Measurements from ENCODE around the gene KMT5C. TPM values are rescaled to one million over a fixed set of nuclear protein-coding genes. Genes with fewer than 3 reads are reported as not detected.

Gene KMT5C
- total and polyA plus RNA-seq, 10 of the 15 experiments (the other 5 are each of a cell fraction or from before 2014, with no cell fraction given): 0.20 to 15.8 (median 4.3) TPM; not detected in 1

- Histone ChIP-seq H3K4me1 (ENCODE audit: control insufficient read depth, insufficient read depth, low read length) (no peaks in the 10 kb centered on the region), H3K79me2 (ENCODE audit: control insufficient read depth, insufficient read depth, low read length) (no peaks in the 10 kb centered on the region), H3K9ac (ENCODE audit: control insufficient read depth, insufficient read depth, low read length) (no peak within 1 kb of the TSS), H3K4me3 (no peak within 1 kb of the TSS), H2AFZ (ENCODE audit: control insufficient read depth, low read depth, low read length) (no peak within 1 kb of the TSS), H3K4me2 (ENCODE audit: control insufficient read depth, insufficient read depth) (no peak within 1 kb of the TSS), H3K27ac (ENCODE audit: control insufficient read depth, insufficient read depth) (no peak within 1 kb of the TSS), H3K9me3 (replicated peaks; ENCODE audit: control insufficient read depth, insufficient read depth, low read length) (no peaks in the 10 kb centered on the region), H4K20me1 (ENCODE audit: control insufficient read depth, insufficient read depth) (no peaks in the 10 kb centered on the region), H3K36me3 (ENCODE audit: control insufficient read depth in 2 of 2, insufficient read depth in 2 of 2, low read length in 1 of 2) (no peaks in the 10 kb centered on the region), H3K27me3 (replicated peaks in 1 of 2; ENCODE audit: control insufficient read depth in 2 of 2, insufficient read depth in 2 of 2, low read length in 1 of 2) (no peaks in the 10 kb centered on the region; a peak in 2 of 4 replicates)
- ATAC-seq: no peak
- no peak for DNase-seq (ENCODE audit: low read depth, low spot score)
- ChIA-PET POLR2A (no interaction called here), RAD21 (ENCODE audit: unreplicated experiment) (no interaction called here), CTCF (no interaction called here), SMC1A (ENCODE audit: uncharacterized antibody, unreplicated experiment) (no interaction called here)
- FAIRE-seq: no peak
- WGBS (ENCODE audit: insufficient coverage, insufficient replicate concordance, low lambda C conversion rate, missing lambda C conversion rate): 49% methylated on average over 26 of the region's 27 CpGs
- in situ Hi-C loops (cut with MboI) (no loop called here), intact Hi-C loops (cut with micrococcal nuclease; ENCODE audit: unreplicated experiment) (no loop called here)
- BruUV-seq (replicated peaks): no TSS peak
- TF ChIP-seq JUND (IDR thresholded peaks at IDR 0.05; ENCODE audit: low read depth, low read length) (no peak), NKRF (conservative IDR thresholded peaks at IDR 0.05) (no peak), SRF (IDR thresholded peaks at IDR 0.05; ENCODE audit: low read depth in 2 of 2, low read length in 2 of 2) (no peak), RBBP5 (conservative IDR thresholded peaks at IDR 0.05) (no peak), CTCF (IDR thresholded peaks at IDR 0.05 in 2 of 3, conservative IDR thresholded peaks at IDR 0.05 in 1 of 3; ENCODE audit: control insufficient read depth in 2 of 3, extremely low read depth in 1 of 3, insufficient read depth in 1 of 3, low read depth in 3 of 3, low read length in 3 of 3) (no peak), GATAD2B (conservative IDR thresholded peaks at IDR 0.05; ENCODE audit: low read depth) (no peak), TCF12 (IDR thresholded peaks at IDR 0.05; ENCODE audit: low read depth, low read length) (no peak), ZNF592 (IDR thresholded peaks at IDR 0.05) (no peak), ZNF217 (IDR thresholded peaks at IDR 0.05) (no peak), REST (IDR thresholded peaks at IDR 0.05; ENCODE audit: low read depth, low read length) (no peak), EED (IDR thresholded peaks at IDR 0.05; ENCODE audit: low read depth) (no peak), BRCA1 (IDR thresholded peaks at IDR 0.05; ENCODE audit: low read depth, low read length) (no peak)
Measured at GRCh38 chr19:55362990-55363716, 23.5 kb downstream of the KMT5C start, which contains the start of gene GARIN5B. Gene GARIN5B, minus strand, starts transcription at chr19:55363260. Its CDS starts 194 bp downstream, at chr19:55363066.
